Caco-2 (cell line): ENCODE results near the gene CTNND2. TPM values are rescaled to one million over a fixed set of nuclear protein-coding genes. Genes with fewer than 3 reads are reported as not detected.

ENCODE experiments used
- BruUV-seq: library from RNA; stranded (reverse); fragments of 400-500 nt; replicated peaks from 2 replicates; lab custom pipeline; 2021; lab: Mats Ljungman, UMichigan
- CTCF ChIA-PET: fragments of 300-600 bp; sonication (Branson Sonifier 250); formaldehyde crosslinking; loops from one replicate; lab custom pipeline; 2022; ENCODE audit warnings: antibody characterized with exemption; lab: Charles Lee
- POLR2A ChIA-PET: fragments of 300-600 bp; sonication (Branson Sonifier 250); formaldehyde crosslinking; loops from one replicate; lab custom pipeline; 2022; ENCODE audit warnings: antibody characterized with exemption; lab: Charles Lee
- DNase-seq, 2 experiments: peaks; one replicate each; pipeline versions ENCODE4 v3.0.0 to v3.0.0-alpha.2; 2020 to 2022
- H3K27me3 ChIP-seq: replicated peaks from 2 replicates; pipeline ENCODE4 v1.6.0; 2011; ENCODE audit warnings: low read length; ENCODE audit not compliant: control insufficient read depth, insufficient read depth
- H3K36me3 ChIP-seq: 2 replicates; pipeline ENCODE4 v1.5.1; 2011; ENCODE audit warnings: low read length; ENCODE audit not compliant: control insufficient read depth, insufficient read depth
- H3K4me1 ChIP-seq: fragments of 250-450 bp; sonication (Bioruptor Pico); 2 replicates; pipeline ENCODE4 v1.5.1; 2020; ENCODE audit warnings: mild to moderate bottlenecking
- H3K4me3 ChIP-seq: 2 replicates; pipeline ENCODE4 v1.5.1; 2011; ENCODE audit warnings: low read depth, mild to moderate bottlenecking, control low read depth, low read length
- H3K9me3 ChIP-seq: fragments of 250-450 bp; sonication (Bioruptor Pico); 2 replicates; pipeline ENCODE4 v1.5.1; 2020; ENCODE audit warnings: mild to moderate bottlenecking, moderate library complexity
- H3K27ac Mint-ChIP-seq: one replicate; pipeline ENCODE4 v1.8.0; 2022; ENCODE audit warnings: mixed read lengths; ENCODE audit not compliant: unreplicated experiment
- H3K27me3 Mint-ChIP-seq: one replicate; pipeline ENCODE4 v1.8.0; 2022; ENCODE audit warnings: mixed read lengths; ENCODE audit not compliant: insufficient read depth, unreplicated experiment
- H3K36me3 Mint-ChIP-seq: one replicate; pipeline ENCODE4 v1.8.0; 2022; ENCODE audit warnings: mild to moderate bottlenecking, mixed read lengths; ENCODE audit not compliant: insufficient read depth, unreplicated experiment
- H3K4me1 Mint-ChIP-seq: one replicate; pipeline ENCODE4 v1.8.0; 2022; ENCODE audit warnings: low read depth, mixed read lengths; ENCODE audit not compliant: unreplicated experiment
- H3K4me3 Mint-ChIP-seq: one replicate; pipeline ENCODE4 v1.8.0; 2022; ENCODE audit warnings: mild to moderate bottlenecking, moderate library complexity, mixed read lengths; ENCODE audit not compliant: unreplicated experiment
- H3K9me3 Mint-ChIP-seq: one replicate; pipeline ENCODE4 v1.8.0; 2022; ENCODE audit warnings: mixed read lengths; ENCODE audit not compliant: unreplicated experiment
- intact Hi-C: fragments of 100-400 bp; cut with micrococcal nuclease; formaldehyde crosslinking; loops from one replicate; pipeline ENCODE4 v1.10.0; 2022; ENCODE audit not compliant: unreplicated experiment
- total RNA-seq: library from RNA; stranded (reverse); gene quantifications from 2 replicates; pipeline ENCODE4 v1.2.3, GENCODE V29; 2022
- TF ChIP-seq, protein P1 (sequence below), 2 experiments: fragments of 200-600 bp in 1 of 2; IDR thresholded peaks; 1 replicate in 1 of 2; 2 replicates in 1 of 2; pipeline versions ENCODE4 v1.5.1 to v1.8.0; 2011 to 2022; ENCODE audit warnings: antibody characterized with exemption in 1 of 2, control low read depth in 1 of 2, inconsistent platforms in 1 of 2, low read depth in 1 of 2, low read length in 1 of 2, mild to moderate bottlenecking in 1 of 2, moderate library complexity in 1 of 2; ENCODE audit not compliant: insufficient read depth in 1 of 2, severe bottlenecking in 1 of 2, unreplicated experiment in 1 of 2

The CTNND2 gene
- total RNA-seq, 1 experiment from 2014 or later = 0.32 TPM

DNA sequence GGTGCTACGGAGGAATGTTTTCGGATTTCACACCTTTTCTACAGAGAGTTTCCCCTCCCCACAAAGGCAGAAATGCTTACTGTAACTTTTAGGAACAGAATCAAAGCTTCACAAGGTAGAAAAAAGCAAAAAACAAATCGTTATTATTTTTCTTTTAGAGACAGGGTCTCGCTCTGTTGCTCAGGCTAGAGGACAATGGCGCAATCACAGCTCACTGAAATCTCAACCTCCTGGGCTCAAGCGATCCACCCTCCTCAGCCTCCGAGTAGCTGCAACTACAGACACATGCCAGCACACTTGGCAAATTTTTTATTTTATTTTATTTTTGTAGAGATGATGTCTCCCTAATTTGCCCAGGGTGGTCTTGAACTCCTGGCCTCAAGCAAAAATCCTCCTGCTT, 394.5 kb downstream of the CTNND2 start:
- ChIA-PET POLR2A (no interaction called here), CTCF (interaction anchor here (0.7 kb wide), 1 partner anchor 15 kb away, joined by 3 read pairs; no protein-coding TSS in a partner anchor)
- no peak overlapping the region for H3K4me3 Mint-ChIP-seq
- peaks cover 11% of the 10 kb centered on the region for H3K9me3 Mint-ChIP-seq
- no peak overlapping the region for H3K4me3 ChIP-seq
- H3K36me3 ChIP-seq = no peaks in the 10 kb centered on the region; the same call in 1 of the 2 replicates
- H3K9me3 ChIP-seq = no peaks in the 10 kb centered on the region
- no TSS peak for BruUV-seq
- H3K4me1 ChIP-seq = peaks cover 31% of the 10 kb centered on the region
- H3K36me3 Mint-ChIP-seq = no peaks in the 10 kb centered on the region
- no peaks in the 10 kb centered on the region for H3K27me3 Mint-ChIP-seq
- TF ChIP-seq, protein P1, sequence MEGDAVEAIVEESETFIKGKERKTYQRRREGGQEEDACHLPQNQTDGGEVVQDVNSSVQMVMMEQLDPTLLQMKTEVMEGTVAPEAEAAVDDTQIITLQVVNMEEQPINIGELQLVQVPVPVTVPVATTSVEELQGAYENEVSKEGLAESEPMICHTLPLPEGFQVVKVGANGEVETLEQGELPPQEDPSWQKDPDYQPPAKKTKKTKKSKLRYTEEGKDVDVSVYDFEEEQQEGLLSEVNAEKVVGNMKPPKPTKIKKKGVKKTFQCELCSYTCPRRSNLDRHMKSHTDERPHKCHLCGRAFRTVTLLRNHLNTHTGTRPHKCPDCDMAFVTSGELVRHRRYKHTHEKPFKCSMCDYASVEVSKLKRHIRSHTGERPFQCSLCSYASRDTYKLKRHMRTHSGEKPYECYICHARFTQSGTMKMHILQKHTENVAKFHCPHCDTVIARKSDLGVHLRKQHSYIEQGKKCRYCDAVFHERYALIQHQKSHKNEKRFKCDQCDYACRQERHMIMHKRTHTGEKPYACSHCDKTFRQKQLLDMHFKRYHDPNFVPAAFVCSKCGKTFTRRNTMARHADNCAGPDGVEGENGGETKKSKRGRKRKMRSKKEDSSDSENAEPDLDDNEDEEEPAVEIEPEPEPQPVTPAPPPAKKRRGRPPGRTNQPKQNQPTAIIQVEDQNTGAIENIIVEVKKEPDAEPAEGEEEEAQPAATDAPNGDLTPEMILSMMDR (IDR thresholded peaks at IDR 0.05; ENCODE audit: insufficient read depth in 1 of 2, low read depth in 1 of 2, low read length in 1 of 2, severe bottlenecking in 1 of 2, unreplicated experiment in 1 of 2) = no peak
- H3K27ac Mint-ChIP-seq = no peak overlapping the region
- DNase-seq = no peak
- no peaks in the 10 kb centered on the region for H3K27me3 ChIP-seq
- intact Hi-C loops = loop anchor here (10.0 kb wide), 1 partner anchor 135 kb away; no protein-coding TSS in a partner anchor
- H3K4me1 Mint-ChIP-seq = peaks cover 26% of the 10 kb centered on the region

DNA sequence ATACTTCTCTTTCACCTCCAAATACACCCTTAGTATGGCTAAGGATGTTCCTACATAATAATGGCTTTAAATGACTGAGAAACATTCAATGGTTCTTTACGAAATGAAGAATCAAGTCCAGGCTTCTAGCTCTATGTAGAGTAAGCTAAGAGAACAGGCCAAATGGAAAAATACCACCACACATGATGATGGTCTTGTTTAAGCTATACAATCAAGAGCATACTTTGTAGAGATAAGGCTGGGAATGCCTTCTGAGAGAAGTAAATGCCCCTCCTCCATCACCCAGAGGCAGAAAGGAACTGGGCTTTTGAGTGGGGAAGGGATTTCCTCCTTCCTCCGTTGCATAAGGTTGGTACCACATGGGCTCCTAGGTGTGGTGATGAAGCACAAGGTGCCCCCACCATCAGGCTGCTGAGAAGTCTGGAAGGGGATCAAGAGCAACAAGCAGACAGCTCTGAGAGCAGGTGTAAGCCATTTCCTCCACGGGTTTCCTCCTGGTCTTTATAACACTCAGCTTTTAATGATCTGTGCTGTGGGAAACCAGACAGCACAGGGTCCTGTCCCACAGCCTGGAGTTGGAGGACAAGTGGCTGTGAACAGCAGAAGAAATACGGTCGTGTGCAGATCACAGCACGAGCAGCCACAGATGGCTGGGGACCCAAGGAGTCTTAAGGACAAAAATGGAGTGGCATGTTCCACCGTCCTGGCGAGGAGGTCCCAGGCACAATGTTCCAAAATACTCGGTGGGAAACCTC, 396.9 kb downstream of the CTNND2 start:
- Histone ChIP-seq H3K9me3 (no peaks in the 10 kb centered on the region), H3K4me1 (peaks cover 35% of the 10 kb centered on the region), H3K27me3 (no peaks in the 10 kb centered on the region), H3K36me3 (no peaks in the 10 kb centered on the region; the same call in 1 of the 2 replicates), H3K4me3 (0 out of 2 replicates have a peak overlapping the region, but pooled peaks have one; percentile 9)
- Mint-ChIP-seq H3K4me3 (peak overlapping the region; percentile 56), H3K4me1 (peaks cover 26% of the 10 kb centered on the region), H3K27ac (peak overlapping the region; percentile 25), H3K27me3 (no peaks in the 10 kb centered on the region), H3K9me3 (peaks cover 11% of the 10 kb centered on the region), H3K36me3 (no peaks in the 10 kb centered on the region)
- TF ChIP-seq, protein P1 (IDR thresholded peaks at IDR 0.05; ENCODE audit: insufficient read depth in 1 of 2, low read depth in 1 of 2, low read length in 1 of 2, severe bottlenecking in 1 of 2, unreplicated experiment in 1 of 2) = no peak
- POLR2A ChIA-PET = interaction anchor here (0.5 kb wide), 1 partner anchor 208 kb away, joined by 3 read pairs; no protein-coding TSS in a partner anchor
- intact Hi-C loops = loop anchor here (10.0 kb wide), 1 partner anchor 133 kb away; no protein-coding TSS in a partner anchor
- CTCF ChIA-PET = no interaction called here
- peak in 1 of 2 experiments; percentile 45 for DNase-seq
- BruUV-seq = TSS peak; percentile 89

DNA sequence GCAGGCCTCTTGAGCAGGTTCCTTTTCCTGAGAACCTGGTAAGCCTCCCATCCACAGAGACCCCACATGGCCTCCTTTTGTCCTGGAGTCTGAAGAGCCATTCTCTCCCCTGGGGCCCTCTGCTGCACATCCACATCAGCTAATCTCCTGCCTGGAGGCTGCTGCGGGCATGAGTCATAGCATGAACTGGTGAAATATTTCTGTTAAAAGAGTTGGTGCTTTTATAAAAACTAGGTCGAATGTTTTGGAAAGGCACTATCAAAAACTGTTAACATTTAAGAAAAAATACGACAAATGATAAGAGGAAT, 399.4 kb downstream of the CTNND2 start:
- intact Hi-C loops = loop anchor here (10.0 kb wide), 1 partner anchor 130 kb away; no protein-coding TSS in a partner anchor
- H3K4me1 Mint-ChIP-seq = peaks cover 26% of the 10 kb centered on the region
- no peak for DNase-seq
- peaks cover 34% of the 10 kb centered on the region for H3K4me1 ChIP-seq
- H3K27me3 ChIP-seq = no peaks in the 10 kb centered on the region
- TF ChIP-seq, protein P1 (IDR thresholded peaks at IDR 0.05; ENCODE audit: insufficient read depth in 1 of 2, low read depth in 1 of 2, low read length in 1 of 2, severe bottlenecking in 1 of 2, unreplicated experiment in 1 of 2) = no peak
- no peaks in the 10 kb centered on the region for H3K36me3 Mint-ChIP-seq
- H3K27ac Mint-ChIP-seq = no peak overlapping the region
- ChIA-PET POLR2A (no interaction called here), CTCF (no interaction called here)
- BruUV-seq = no TSS peak
- H3K9me3 ChIP-seq = no peaks in the 10 kb centered on the region
- H3K36me3 ChIP-seq = no peaks in the 10 kb centered on the region; the same call in 1 of the 2 replicates
- H3K4me3 Mint-ChIP-seq = no peak overlapping the region
- H3K27me3 Mint-ChIP-seq = no peaks in the 10 kb centered on the region
- peaks cover 11% of the 10 kb centered on the region for H3K9me3 Mint-ChIP-seq
- H3K4me3 ChIP-seq = no peak overlapping the region
